NT2/D1 (cell line): ENCODE measurements around the gene S100PBP.

Experiments
- SUZ12 ChIP-seq: IDR thresholded peaks from 2 replicates; pipeline ENCODE4 v1.6.1; 2011; ENCODE audit not compliant: insufficient read length, insufficient read depth; ENCODE audit errors: extremely low read depth
- YY1 ChIP-seq: IDR thresholded peaks from 2 replicates; pipeline ENCODE4 v1.6.1; 2011; ENCODE audit not compliant: insufficient read length, insufficient read depth
- ZNF274 ChIP-seq: IDR thresholded peaks from 2 replicates; pipeline ENCODE4 v1.6.1; 2011; ENCODE audit warnings: mild to moderate bottlenecking, low read depth, low read length

- TF ChIP-seq SUZ12 (no peak), YY1 (no peak), ZNF274 (no peak)
These were observed 77.2 kb downstream of the S100PBP start for GRCh38 chr1:32894681-32895080.
